Osteoblast (primary cell): ENCODE data around the gene FAM186B. TPM values are rescaled to one million over a fixed set of nuclear protein-coding genes. Genes with fewer than 3 reads are reported as not detected.

Experiments
- DNase-seq: peaks from one replicate; pipeline ENCODE4 v3.0.0; 2011; ENCODE audit warnings: low spot score, mixed read lengths; ENCODE audit not compliant: insufficient read length; ENCODE audit errors: missing footprints
- H2AFZ ChIP-seq: 2 replicates; pipeline ENCODE4 v1.6.0; 2011; ENCODE audit warnings: mild to moderate bottlenecking, low read length
- H3K27ac ChIP-seq: 2 replicates; pipeline ENCODE4 v1.5.1; 2011; ENCODE audit warnings: mild to moderate bottlenecking, low read depth, low read length, moderate library complexity
- H3K27me3 ChIP-seq: 2 replicates; pipeline ENCODE4 v1.6.0; 2012; ENCODE audit warnings: mild to moderate bottlenecking, control low read depth, inconsistent platforms, low read length, moderate library complexity; ENCODE audit not compliant: insufficient read depth
- H3K36me3 ChIP-seq: 2 replicates; pipeline ENCODE4 v1.5.1; 2011; ENCODE audit warnings: mild to moderate bottlenecking, low read length, control low read depth, moderate library complexity; ENCODE audit not compliant: insufficient read depth
- H3K4me1 ChIP-seq: 2 replicates; pipeline ENCODE4 v1.5.1; 2011; ENCODE audit warnings: mild to moderate bottlenecking, low read length, control low read depth, moderate library complexity; ENCODE audit not compliant: insufficient read depth
- H3K4me2 ChIP-seq: 2 replicates; pipeline ENCODE4 v1.6.0; 2011; ENCODE audit warnings: mild to moderate bottlenecking, low read length; ENCODE audit not compliant: insufficient read depth
- H3K4me3 ChIP-seq: fragments of 200-600 bp; sonication (generic); 3 replicates; pipeline ENCODE4 v1.5.1; 2012; ENCODE audit warnings: mild to moderate bottlenecking, low read length, inconsistent platforms; ENCODE audit not compliant: insufficient read depth
- H3K79me2 ChIP-seq: 2 replicates; pipeline ENCODE4 v1.6.0; 2012; ENCODE audit warnings: mild to moderate bottlenecking, low read length, control low read depth, inconsistent platforms; ENCODE audit not compliant: insufficient read depth
- H3K9me3 ChIP-seq: 2 replicates; pipeline ENCODE4 v1.5.1; 2011; ENCODE audit warnings: low read depth, low read length, control low read depth
- H4K20me1 ChIP-seq: 2 replicates; pipeline ENCODE4 v1.6.0; 2012; ENCODE audit warnings: mild to moderate bottlenecking, low read length, control low read depth; ENCODE audit not compliant: insufficient read depth
- CTCF ChIP-seq: IDR thresholded peaks from 2 replicates; pipeline ENCODE4 v1.5.1; 2011; ENCODE audit warnings: mild to moderate bottlenecking, low read depth, low read length, moderate library complexity; ENCODE audit errors: extremely low read depth
- total RNA-seq: library from RNA; depleted of rRNA; stranded (reverse); fragments of >200 nt; gene quantifications from 2 replicates; pipeline ENCODE4 v1.2.3, GENCODE V29; 2012

Gene FAM186B
- total RNA-seq, 1 donor = 0.72 TPM

GRCh38 chr12:49582201-49582600, 23.2 kb downstream of the FAM186B start:
- Histone ChIP-seq H3K4me2 (no peak overlapping the region), H3K27ac (no peak overlapping the region), H3K4me3 (no peak overlapping the region), H3K4me1 (no peaks in the 10 kb centered on the region), H3K9me3 (no peaks in the 10 kb centered on the region), H4K20me1 (peaks cover 13% of the 10 kb centered on the region), H3K36me3 (no peaks in the 10 kb centered on the region), H3K27me3 (no peaks in the 10 kb centered on the region), H2AFZ (no peak overlapping the region), H3K79me2 (peaks cover 4% of the 10 kb centered on the region)
- TF ChIP-seq CTCF = no peak
- no peak for DNase-seq

GRCh38 chr12:49580572-49581535, 24.6 kb downstream of the FAM186B start:
- H3K27ac ChIP-seq = no peak overlapping the region

DNA sequence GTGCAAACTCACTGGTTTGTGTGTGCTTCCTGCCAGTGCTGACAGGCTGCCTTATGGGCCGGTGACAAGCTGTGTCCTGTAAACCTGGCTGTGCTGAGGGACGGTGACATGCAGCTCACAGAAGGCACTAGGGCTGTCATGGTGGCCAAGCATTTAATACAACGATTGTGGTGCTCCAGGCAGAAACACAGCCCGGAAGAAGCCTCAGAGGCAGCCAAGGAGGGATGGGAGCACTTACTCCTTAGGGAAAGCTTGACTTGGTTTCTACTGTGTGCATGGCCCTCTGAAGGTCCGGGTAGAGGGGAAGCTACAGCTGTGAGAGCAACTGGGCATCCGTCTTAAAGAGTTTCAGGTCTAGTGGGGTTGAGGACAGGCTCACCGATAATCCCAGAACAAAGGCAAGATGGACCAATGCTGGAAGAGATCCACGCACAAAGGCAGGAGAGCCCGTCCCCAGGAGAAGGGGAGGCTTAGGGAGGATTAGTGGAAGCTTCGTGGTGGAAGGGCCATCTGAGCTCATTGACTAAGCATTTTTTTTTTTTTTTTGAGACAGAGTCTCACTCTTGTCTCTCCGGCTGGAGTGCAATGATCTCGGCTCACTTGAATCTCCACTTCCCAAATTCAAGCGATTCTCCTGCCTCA, 26.8 kb downstream of the FAM186B start:
- Histone ChIP-seq H3K4me1 (no peaks in the 10 kb centered on the region), H3K9me3 (no peaks in the 10 kb centered on the region), H3K27ac (no peak overlapping the region), H4K20me1 (peaks cover 16% of the 10 kb centered on the region), H3K4me2 (no peak overlapping the region), H3K27me3 (no peaks in the 10 kb centered on the region), H3K4me3 (no peak overlapping the region), H2AFZ (no peak overlapping the region), H3K36me3 (no peaks in the 10 kb centered on the region), H3K79me2 (peaks cover 4% of the 10 kb centered on the region)
- no peak for TF ChIP-seq CTCF
- DNase-seq = no peak

More at GRCh38 chr12:49580572-49581535, 24.6 kb downstream of the FAM186B start:
- no peak overlapping the region for H2AFZ ChIP-seq
- H3K4me2 ChIP-seq = no peak overlapping the region
- DNase-seq = peak; percentile 93
- TF ChIP-seq CTCF = peak; percentile 95
- no peaks in the 10 kb centered on the region for H3K4me1 ChIP-seq
- no peak overlapping the region for H3K4me3 ChIP-seq
- H3K79me2 ChIP-seq = peaks cover 4% of the 10 kb centered on the region
- no peaks in the 10 kb centered on the region for H3K27me3 ChIP-seq
- H3K9me3 ChIP-seq = no peaks in the 10 kb centered on the region
- no peaks in the 10 kb centered on the region for H3K36me3 ChIP-seq
- peaks cover 16% of the 10 kb centered on the region for H4K20me1 ChIP-seq
